HG02571 (cell line): ENCODE results near the gene PRODH2.
"Not testable (repeated sequence)": the region's sequence is repeated elsewhere in the genome, so short reads cannot be mapped to it uniquely, and the experiment has no call there.

Experiments
- ATAC-seq: cut with Tn5 transposase; IDR thresholded peaks from one replicate; pipeline ENCODE4 v1.9.1; 2021; ENCODE audit warnings: mild to moderate bottlenecking, moderate library complexity; ENCODE audit not compliant: unreplicated experiment

Gene PRODH2

GRCh38 chr19:35782589-35782988, 30.1 kb downstream of the PRODH2 start:
- no peak for ATAC-seq

- ATAC-seq: no peak
These were observed 31.0 kb downstream of the PRODH2 start for GRCh38 chr19:35781650-35782049.

- no peak for ATAC-seq
These were observed 31.9 kb downstream of the PRODH2 start for GRCh38 chr19:35780717-35781116.

- ATAC-seq: no peak
These were observed 32.6 kb downstream of the PRODH2 start for GRCh38 chr19:35780058-35780457.

- ATAC-seq: no peak
These were observed 33.6 kb downstream of the PRODH2 start for GRCh38 chr19:35779033-35779432.

GRCh38 chr19:35777961-35778360, 34.7 kb downstream of the PRODH2 start:
- ATAC-seq: no peak

GRCh38 chr19:35777086-35777841, 35.4 kb downstream of the PRODH2 start:
- ATAC-seq: no peak

GRCh38 chr19:35776102-35776788, 36.4 kb downstream of the PRODH2 start:
- no peak for ATAC-seq

- peak; percentile 87 for ATAC-seq
These were observed 37.1 kb downstream of the PRODH2 start, which contains the start of gene ARHGAP33 for GRCh38 chr19:35775298-35776101. TSS of gene ARHGAP33 (plus strand) at chr19:35775564. CDS start at chr19:35775659, 95 bp downstream.

GRCh38 chr19:35775046-35775297, 37.7 kb downstream of the PRODH2 start:
- ATAC-seq: no peak

GRCh38 chr19:35774274-35775045, 38.2 kb downstream of the PRODH2 start:
- ATAC-seq: no peak

- no peak for ATAC-seq
These were observed 39.4 kb downstream of the PRODH2 start for GRCh38 chr19:35773020-35773806.

- not testable (repeated sequence) for ATAC-seq
These were observed 40.3 kb downstream of the PRODH2 start for GRCh38 chr19:35772362-35772761.

- no peak for ATAC-seq
These were observed 44.6 kb downstream of the PRODH2 start for GRCh38 chr19:35768082-35768421.

- ATAC-seq: no peak
These were observed 45.2 kb downstream of the PRODH2 start for GRCh38 chr19:35767288-35768081.

GRCh38 chr19:35766571-35767104, 46.0 kb downstream of the PRODH2 start:
- no peak for ATAC-seq

- no peak for ATAC-seq
These were observed 48.0 kb downstream of the PRODH2 start for GRCh38 chr19:35764432-35765315.

- ATAC-seq: no peak
These were observed 51.8 kb downstream of the PRODH2 start for GRCh38 chr19:35760711-35761349.
